ENCODE measurements around the gene COLEC12. TPM values are rescaled to one million over a fixed set of nuclear protein-coding genes. Genes with fewer than 3 reads are reported as not detected.

COLEC12 gene
- total RNA-seq, 1 donor from 2014 or later: 7.3 TPM

DNA sequence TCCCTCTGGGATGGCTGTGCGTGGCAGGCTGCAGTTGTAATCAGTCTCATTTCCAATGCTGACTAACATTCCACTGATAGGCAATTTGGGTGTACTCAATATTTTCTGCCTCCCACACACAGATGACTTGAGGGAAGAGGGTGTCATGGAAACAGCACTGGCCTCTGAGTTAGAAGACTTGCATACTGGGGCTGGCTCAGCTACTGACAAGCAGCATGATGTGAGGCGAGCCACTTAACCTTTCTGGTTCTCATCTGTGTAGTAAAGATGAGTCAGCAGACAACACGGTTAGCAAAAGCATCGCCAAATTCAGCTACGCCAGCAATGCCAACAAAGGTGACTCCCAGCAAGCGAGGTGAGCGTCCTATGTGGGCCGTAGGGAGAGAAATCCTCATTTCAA, 73.5 kb downstream of the COLEC12 start:
- Histone ChIP-seq H3K4me1 (peaks cover 18% of the 10 kb centered on the region), H3K27me3 (ENCODE audit: low read depth) (peaks cover 4% of the 10 kb centered on the region), H3K4me3 (no peak overlapping the region), H3K9me3 (replicated peaks) (no peaks in the 10 kb centered on the region), H3K27ac (replicated peaks) (no peak overlapping the region), H3K36me3 (no peaks in the 10 kb centered on the region)
- intact Hi-C loops (cut with micrococcal nuclease): no loop called here
- no peak for DNase-seq
- no peak for TF ChIP-seq CTCF (IDR thresholded peaks at IDR 0.05; ENCODE audit: borderline replicate concordance)

DNA sequence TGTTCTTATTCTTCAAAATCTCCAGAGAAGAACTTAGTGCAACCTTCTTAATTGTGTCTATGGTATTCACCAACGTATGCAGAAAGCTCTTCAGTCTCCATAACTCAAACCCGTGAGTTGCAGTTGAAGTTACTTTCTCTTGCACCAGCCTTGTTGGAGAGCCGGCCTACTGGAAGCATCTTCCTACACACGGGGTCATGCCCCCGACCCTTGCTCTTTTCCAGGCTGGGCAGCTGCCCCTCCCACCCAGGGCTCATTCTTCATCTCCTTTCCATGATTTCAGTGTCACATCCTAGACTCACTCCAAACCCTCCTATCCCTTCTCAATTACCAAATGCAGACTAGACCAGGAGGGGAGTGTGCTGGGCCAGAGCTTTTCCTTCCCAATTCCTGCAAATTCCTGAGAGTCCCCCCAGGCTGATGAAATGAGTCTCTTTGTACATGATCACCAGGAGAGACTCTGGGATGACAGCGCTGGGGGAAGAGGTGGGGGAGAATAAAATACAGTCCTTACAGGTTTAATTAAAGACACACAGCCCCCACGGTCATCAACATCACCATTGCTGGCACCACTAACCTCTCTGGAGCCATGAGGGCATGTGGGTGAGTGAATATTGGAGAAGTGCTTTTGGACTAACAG, 75.3 kb downstream of the COLEC12 start:
- H3K9me3 ChIP-seq (replicated peaks): no peaks in the 10 kb centered on the region
- H3K4me1 ChIP-seq: peaks cover 18% of the 10 kb centered on the region
- no peaks in the 10 kb centered on the region for H3K27me3 ChIP-seq (ENCODE audit: low read depth)
- intact Hi-C loops (cut with micrococcal nuclease): no loop called here
- H3K36me3 ChIP-seq: no peaks in the 10 kb centered on the region
- H3K27ac ChIP-seq (replicated peaks): peak overlapping the region; percentile 35
- DNase-seq: no peak
- no peak overlapping the region for H3K4me3 ChIP-seq
- no peak for TF ChIP-seq CTCF (IDR thresholded peaks at IDR 0.05; ENCODE audit: borderline replicate concordance)

- no peak for DNase-seq
- H3K9me3 ChIP-seq (replicated peaks): no peaks in the 10 kb centered on the region
- intact Hi-C loops (cut with micrococcal nuclease): no loop called here
- H3K27me3 ChIP-seq (ENCODE audit: low read depth): no peaks in the 10 kb centered on the region
- H3K4me1 ChIP-seq: peaks cover 18% of the 10 kb centered on the region
- no peak overlapping the region for H3K4me3 ChIP-seq
- TF ChIP-seq CTCF (IDR thresholded peaks at IDR 0.05; ENCODE audit: borderline replicate concordance): no peak
- H3K36me3 ChIP-seq: no peaks in the 10 kb centered on the region
- peak overlapping the region; percentile 35 for H3K27ac ChIP-seq (replicated peaks)
Measured at GRCh38 chr18:424668-425067, 75.8 kb downstream of the COLEC12 start.

- H3K36me3 ChIP-seq: no peaks in the 10 kb centered on the region
- no peak for TF ChIP-seq CTCF (IDR thresholded peaks at IDR 0.05; ENCODE audit: borderline replicate concordance)
- H3K4me3 ChIP-seq: no peak overlapping the region
- intact Hi-C loops (cut with micrococcal nuclease): no loop called here
- peak overlapping the region; percentile 35 for H3K27ac ChIP-seq (replicated peaks)
- no peaks in the 10 kb centered on the region for H3K9me3 ChIP-seq (replicated peaks)
- H3K4me1 ChIP-seq: peaks cover 18% of the 10 kb centered on the region
- no peak for DNase-seq
- H3K27me3 ChIP-seq (ENCODE audit: low read depth): no peaks in the 10 kb centered on the region
Measured at GRCh38 chr18:424071-424661, 76.3 kb downstream of the COLEC12 start.

GRCh38 chr18:422966-423365, 77.5 kb downstream of the COLEC12 start:
- TF ChIP-seq CTCF (IDR thresholded peaks at IDR 0.05; ENCODE audit: borderline replicate concordance): no peak
- no peaks in the 10 kb centered on the region for H3K9me3 ChIP-seq (replicated peaks)
- peaks cover 19% of the 10 kb centered on the region for H3K4me1 ChIP-seq
- no peak overlapping the region for H3K27ac ChIP-seq (replicated peaks)
- no peak overlapping the region for H3K4me3 ChIP-seq
- no peaks in the 10 kb centered on the region for H3K36me3 ChIP-seq
- no peaks in the 10 kb centered on the region for H3K27me3 ChIP-seq (ENCODE audit: low read depth)
- no peak for DNase-seq
- intact Hi-C loops (cut with micrococcal nuclease): no loop called here
